Umbilical cord (tissue), 2 donors: ENCODE data around the gene ZPBP2. TPM values are rescaled to one million over a fixed set of nuclear protein-coding genes. Genes with fewer than 3 reads are reported as not detected.
"Not testable (repeated sequence)": the region's sequence is repeated elsewhere in the genome, so short reads cannot be mapped to it uniquely, and the experiment has no call there.

ENCODE experiments used
- DNase-seq: peaks from one replicate; pipeline ENCODE4 v3.0.0-alpha.2; 2015; ENCODE audit warnings: low spot score
- total RNA-seq: library from RNA; depleted of rRNA; stranded (reverse); fragments of >200 nt; gene quantifications from one replicate; pipeline ENCODE4 v1.2.3, GENCODE V29; 2014; ENCODE audit warnings: low replicate concordance; ENCODE audit not compliant: insufficient read depth

The ZPBP2 gene
- total RNA-seq = 5.3 TPM

- no peak for DNase-seq
These were observed at the start of gene ZPBP2 for GRCh38 chr17:39867880-39868553. Gene ZPBP2 (plus strand): TSS chr17:39868202. CDS start chr17:39868355, 153 bp downstream.

GRCh38 chr17:39818358-39819000 is 49.5 kb upstream of the ZPBP2 start:
- no peak for DNase-seq

DNA sequence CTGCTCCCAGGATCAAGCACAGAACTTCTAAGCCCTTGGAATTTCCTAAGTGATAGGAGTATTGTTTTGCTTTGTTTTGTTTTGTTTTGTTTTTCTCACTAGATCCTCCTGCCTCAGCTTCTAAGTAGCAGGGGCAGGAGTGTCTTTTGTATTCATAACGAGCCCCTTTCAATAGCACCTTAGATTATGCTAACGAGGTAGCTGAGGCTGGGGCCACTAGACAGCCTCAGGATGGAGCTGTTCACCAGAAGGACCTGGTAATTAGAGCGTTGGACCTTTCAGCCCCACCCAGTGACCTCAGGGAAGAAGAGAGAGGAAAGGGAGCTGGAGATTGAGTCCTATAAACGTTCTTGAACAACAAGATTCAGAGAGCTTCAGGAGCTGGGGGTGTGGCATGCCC is 47.5 kb upstream of the ZPBP2 start:
- no peak for DNase-seq

- no peak for DNase-seq
These were observed 47.0 kb upstream of the ZPBP2 start for GRCh38 chr17:39820987-39821386.

- DNase-seq = no peak
These were observed 46.0 kb upstream of the ZPBP2 start for GRCh38 chr17:39822051-39822451.

- no peak for DNase-seq
These were observed 44.5 kb upstream of the ZPBP2 start for GRCh38 chr17:39823407-39824054.

DNA sequence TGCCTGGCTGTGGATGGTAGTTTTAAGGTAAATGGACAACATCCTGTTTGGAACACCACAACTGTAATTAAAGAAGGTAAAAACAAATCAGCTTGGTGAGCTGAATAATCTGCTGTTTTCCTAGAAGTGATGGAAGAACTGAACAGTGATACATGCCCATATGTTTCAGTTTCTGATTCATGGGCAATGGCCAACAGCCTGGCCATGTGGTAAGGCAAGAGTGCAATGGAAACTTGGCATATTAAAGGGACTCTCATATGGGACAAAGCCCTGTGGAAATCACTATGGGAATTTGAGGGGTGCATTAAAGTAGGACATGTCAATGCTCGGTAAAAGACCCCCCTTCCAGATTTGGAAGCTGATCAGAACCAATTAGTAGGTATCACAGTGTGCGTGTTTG is 41.7 kb upstream of the ZPBP2 start:
- DNase-seq = no peak

DNA sequence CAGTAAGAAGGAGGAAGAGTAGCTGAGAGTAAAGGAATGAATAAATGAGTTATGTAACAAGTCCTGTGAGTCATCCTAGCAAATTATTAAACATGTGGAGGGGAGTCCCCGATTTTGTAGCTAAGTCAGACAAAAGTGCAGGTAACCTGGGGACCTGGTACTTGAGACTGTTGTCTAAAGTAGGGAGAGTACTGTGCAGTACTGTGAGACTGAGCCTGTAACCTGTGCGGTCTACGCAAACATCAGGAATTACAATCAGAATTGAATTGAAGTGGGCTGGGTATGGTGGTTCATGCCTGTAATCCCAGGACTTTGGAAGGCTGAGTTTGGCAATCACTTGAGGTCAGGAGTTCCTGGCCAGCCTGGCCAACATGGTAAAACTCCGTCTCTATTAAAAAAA is 39.6 kb upstream of the ZPBP2 start:
- DNase-seq = no peak

- no peak for DNase-seq
These were observed 36.4 kb upstream of the ZPBP2 start for GRCh38 chr17:39831588-39831987.

- no peak for DNase-seq
These were observed 34.0 kb upstream of the ZPBP2 start for GRCh38 chr17:39834017-39834416.

DNA sequence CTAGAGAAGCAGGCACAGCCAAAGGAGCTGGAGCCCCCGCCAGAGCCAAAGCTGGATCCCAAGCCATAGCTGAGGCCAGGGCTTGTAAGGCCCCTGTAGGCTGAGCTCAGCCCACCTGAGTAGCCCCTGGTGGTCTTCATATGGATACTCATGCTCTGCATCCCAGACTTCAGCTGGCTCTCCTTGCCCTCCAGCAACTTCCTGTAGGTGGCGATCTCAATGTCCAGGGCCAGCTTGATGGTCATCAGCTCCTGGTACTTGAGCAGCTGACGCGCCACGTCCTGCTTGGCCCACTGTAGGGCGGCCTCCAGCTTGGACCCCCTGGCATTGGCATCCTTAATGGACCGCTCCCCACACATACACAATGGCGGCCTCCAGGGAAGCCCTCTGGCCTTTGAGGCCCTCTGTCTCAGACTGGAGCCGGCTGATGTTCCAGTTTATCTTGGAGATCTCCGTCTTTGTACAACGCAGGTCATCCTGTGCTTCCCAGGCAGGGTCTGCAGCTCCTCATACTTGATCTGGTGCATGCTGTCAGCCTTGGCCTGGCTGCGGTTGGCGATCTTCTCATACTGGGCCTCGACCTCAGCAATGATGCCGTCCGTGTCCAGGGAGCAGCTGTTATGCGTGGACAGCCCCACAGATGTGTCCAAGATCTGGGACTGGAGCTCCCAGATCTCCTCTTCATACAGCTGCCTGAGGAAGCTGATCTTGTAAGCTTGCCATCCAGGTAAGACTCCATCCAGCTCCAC is 32.8 kb upstream of the ZPBP2 start:
- no peak for DNase-seq

DNA sequence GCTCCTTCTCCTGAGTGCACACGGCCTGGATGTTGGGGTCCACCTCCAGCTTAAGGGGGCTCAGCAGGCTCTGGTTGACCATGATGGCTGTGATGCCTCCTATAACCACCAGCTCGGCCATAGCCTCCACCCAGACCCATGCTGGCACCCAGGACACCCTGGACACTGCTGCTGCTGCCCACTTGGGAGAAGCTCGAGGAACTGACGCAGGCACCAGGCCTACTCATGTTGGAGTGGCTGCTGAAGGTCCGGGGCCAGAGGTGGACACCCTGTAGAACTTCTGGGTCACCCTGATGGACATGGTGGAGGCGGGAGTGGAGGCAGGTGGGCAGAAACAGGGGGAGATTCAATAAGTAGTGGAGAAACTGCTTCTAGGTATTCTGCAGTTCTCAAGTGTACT is 31.9 kb upstream of the ZPBP2 start:
- no peak for DNase-seq

GRCh38 chr17:39838057-39838456 is 29.9 kb upstream of the ZPBP2 start:
- DNase-seq = no peak

GRCh38 chr17:39838784-39839183 is 29.2 kb upstream of the ZPBP2 start:
- no peak for DNase-seq

- no peak for DNase-seq
These were observed 26.8 kb upstream of the ZPBP2 start for GRCh38 chr17:39841134-39841683.

DNA sequence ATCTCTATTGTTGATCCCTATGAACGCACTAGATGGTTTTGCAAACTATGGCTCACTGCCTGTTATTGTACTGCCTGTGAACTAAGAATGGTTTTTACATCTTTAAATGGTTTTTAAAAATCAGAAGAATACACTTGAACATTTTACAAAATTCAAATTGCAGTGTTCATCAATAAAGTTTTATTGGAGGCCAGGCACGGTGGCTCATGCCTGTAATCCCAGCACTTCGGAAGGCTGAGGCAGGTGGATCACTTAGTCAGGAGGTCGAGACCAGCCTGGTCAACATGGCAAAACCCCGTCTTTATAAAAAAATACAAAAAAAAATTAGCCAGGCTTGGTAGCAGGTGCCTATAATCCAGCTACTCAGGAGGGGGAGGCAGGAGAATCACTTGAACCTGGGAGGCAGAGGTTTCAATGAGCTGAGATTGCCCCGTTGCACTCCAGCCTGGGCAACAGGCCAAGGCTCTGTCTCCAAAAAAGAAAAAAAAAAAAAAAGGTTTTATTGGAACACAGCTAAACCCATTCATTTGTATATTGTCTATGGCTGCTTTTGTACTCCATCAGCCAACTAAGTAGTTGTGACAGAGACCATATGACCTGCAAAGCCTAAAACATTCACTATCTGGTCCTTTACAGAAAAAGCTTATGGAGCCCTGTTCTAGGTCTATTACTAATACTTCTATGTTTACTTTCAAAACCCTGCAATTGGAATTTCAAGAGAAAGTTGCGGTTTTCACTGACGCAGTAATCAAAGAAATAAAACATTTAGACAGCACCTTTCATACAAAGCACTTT is 22.8 kb upstream of the ZPBP2 start:
- no peak for DNase-seq

GRCh38 chr17:39846205-39846604 is 21.8 kb upstream of the ZPBP2 start:
- DNase-seq = no peak

DNA sequence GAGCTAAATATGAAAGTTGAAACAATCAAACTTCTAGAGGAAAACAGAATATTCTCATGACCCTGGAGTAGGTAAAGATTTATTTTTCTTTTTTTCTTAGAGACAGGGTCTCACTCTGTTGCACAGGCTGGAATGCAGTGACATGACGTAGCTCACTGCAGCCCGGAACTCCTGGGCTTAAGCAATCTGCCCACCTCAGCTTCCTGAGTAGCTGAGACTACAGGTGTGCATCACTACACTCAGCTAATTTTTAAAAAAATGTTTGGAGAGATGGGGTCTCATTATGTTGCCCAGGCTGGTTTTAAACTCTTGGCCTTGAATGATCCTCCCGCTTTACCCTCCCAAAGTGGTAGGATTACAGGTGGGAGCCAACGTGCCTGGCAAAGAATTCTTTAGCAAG is 19.4 kb upstream of the ZPBP2 start:
- no peak for DNase-seq

GRCh38 chr17:39850186-39850585 is 17.8 kb upstream of the ZPBP2 start:
- not testable (repeated sequence) for DNase-seq

DNA sequence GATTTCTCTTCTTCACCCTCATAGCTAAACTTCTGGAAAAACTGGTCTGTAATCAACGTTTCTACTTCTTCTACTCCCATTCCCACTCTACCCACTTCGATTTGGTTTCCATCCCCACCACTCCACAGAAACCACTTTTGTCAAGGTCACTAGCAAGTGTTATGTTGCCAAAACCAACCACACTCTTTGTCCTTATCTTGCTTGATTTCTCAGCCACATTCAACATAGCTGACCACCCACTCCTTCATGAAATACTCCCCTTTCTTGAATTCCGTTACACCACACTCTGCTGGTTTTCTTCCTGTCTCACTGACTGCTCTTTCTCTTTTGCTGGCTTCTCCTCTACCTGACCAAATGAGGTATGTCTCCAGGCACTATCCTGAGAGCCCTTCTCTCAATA is 15.8 kb upstream of the ZPBP2 start:
- DNase-seq = no peak

DNA sequence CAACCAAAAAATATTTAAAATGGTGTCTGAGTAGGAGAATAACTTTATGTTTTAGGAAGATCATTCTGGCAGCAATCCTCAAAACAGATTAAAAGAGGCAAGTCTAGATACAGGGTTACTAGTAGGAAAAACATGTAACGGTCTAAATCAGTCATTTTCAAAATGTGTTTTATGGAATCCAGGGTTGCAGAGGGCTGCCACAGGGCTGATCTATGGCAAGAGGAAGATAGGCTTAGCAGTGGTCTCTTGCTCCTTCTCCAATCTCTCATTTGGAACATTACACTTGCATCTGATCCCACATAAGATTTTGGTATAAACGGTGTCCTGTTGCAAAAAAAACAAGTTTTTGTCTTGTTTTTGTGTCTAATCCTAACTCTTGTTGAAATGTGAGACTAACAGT is 13.1 kb upstream of the ZPBP2 start:
- no peak for DNase-seq
